ENCODE data around the gene EPHB2. TPM values are rescaled to one million over a fixed set of nuclear protein-coding genes. Genes with fewer than 3 reads are reported as not detected.

The EPHB2 gene
- total and polyA plus RNA-seq, 2 of the 13 experiments (the other 11 are each of a cell fraction or from before 2014, with no cell fraction given): 0.03 to 0.11 TPM

DNA sequence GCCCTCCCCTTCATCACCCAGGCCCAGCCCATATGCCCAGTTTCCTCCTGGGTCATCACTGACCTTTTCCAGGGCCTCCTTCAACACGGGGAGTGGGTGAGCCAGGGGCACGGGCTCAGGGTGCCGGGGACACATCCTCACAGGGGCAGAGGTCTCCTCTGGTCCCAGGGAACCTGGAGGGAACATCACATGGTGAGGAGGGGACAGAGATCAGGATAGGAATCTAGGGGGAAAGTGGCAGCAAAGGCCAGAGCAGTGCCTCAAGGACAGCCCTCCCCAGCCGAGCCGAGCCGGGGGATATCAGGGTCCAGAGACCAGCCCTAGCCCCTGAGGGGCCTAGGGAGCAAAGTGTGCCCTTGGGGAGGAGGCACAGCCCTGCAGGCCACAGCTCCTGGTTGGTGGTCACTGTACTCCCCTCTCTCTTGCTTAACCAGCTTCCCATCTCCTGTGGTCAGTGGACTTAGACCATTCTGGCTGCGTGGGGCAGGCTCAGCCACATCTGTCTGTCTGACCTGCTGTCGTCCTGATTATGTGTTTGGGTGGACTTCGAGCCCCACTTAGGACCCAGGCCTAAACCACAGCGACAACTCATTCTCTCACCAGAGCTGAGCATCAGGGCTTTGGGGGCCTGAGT lies 252.5 kb downstream of the EPHB2 start (continued):
- no peak for TF ChIP-seq MLLT10 (CRISPR knock-in tag; IDR thresholded peaks at IDR 0.05)
- TF ChIP-seq CEBPG (CRISPR knock-in tag; IDR thresholded peaks at IDR 0.05): peak; percentile 79
- peak in 1 of 2 experiments; percentile 61; a peak in 1 of 4 replicates for TF ChIP-seq KLF16 (CRISPR knock-in tag; IDR thresholded peaks at IDR 0.05)
- no peak for TF ChIP-seq ZNF839 (CRISPR knock-in tag; IDR thresholded peaks at IDR 0.05; ENCODE audit: borderline replicate concordance)
- peak; percentile 46; the same call in 1 of the 2 replicates for TF ChIP-seq ZNF747 (CRISPR knock-in tag; IDR thresholded peaks at IDR 0.05; ENCODE audit: borderline replicate concordance)
- TF ChIP-seq ZNF841 (CRISPR knock-in tag; IDR thresholded peaks at IDR 0.05; ENCODE audit: borderline replicate concordance): no peak
- TF ChIP-seq, protein P1, sequence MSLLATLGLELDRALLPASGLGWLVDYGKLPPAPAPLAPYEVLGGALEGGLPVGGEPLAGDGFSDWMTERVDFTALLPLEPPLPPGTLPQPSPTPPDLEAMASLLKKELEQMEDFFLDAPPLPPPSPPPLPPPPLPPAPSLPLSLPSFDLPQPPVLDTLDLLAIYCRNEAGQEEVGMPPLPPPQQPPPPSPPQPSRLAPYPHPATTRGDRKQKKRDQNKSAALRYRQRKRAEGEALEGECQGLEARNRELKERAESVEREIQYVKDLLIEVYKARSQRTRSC (CRISPR knock-in tag; IDR thresholded peaks at IDR 0.05; ENCODE audit: low read depth): no peak
- TF ChIP-seq, protein P2, sequence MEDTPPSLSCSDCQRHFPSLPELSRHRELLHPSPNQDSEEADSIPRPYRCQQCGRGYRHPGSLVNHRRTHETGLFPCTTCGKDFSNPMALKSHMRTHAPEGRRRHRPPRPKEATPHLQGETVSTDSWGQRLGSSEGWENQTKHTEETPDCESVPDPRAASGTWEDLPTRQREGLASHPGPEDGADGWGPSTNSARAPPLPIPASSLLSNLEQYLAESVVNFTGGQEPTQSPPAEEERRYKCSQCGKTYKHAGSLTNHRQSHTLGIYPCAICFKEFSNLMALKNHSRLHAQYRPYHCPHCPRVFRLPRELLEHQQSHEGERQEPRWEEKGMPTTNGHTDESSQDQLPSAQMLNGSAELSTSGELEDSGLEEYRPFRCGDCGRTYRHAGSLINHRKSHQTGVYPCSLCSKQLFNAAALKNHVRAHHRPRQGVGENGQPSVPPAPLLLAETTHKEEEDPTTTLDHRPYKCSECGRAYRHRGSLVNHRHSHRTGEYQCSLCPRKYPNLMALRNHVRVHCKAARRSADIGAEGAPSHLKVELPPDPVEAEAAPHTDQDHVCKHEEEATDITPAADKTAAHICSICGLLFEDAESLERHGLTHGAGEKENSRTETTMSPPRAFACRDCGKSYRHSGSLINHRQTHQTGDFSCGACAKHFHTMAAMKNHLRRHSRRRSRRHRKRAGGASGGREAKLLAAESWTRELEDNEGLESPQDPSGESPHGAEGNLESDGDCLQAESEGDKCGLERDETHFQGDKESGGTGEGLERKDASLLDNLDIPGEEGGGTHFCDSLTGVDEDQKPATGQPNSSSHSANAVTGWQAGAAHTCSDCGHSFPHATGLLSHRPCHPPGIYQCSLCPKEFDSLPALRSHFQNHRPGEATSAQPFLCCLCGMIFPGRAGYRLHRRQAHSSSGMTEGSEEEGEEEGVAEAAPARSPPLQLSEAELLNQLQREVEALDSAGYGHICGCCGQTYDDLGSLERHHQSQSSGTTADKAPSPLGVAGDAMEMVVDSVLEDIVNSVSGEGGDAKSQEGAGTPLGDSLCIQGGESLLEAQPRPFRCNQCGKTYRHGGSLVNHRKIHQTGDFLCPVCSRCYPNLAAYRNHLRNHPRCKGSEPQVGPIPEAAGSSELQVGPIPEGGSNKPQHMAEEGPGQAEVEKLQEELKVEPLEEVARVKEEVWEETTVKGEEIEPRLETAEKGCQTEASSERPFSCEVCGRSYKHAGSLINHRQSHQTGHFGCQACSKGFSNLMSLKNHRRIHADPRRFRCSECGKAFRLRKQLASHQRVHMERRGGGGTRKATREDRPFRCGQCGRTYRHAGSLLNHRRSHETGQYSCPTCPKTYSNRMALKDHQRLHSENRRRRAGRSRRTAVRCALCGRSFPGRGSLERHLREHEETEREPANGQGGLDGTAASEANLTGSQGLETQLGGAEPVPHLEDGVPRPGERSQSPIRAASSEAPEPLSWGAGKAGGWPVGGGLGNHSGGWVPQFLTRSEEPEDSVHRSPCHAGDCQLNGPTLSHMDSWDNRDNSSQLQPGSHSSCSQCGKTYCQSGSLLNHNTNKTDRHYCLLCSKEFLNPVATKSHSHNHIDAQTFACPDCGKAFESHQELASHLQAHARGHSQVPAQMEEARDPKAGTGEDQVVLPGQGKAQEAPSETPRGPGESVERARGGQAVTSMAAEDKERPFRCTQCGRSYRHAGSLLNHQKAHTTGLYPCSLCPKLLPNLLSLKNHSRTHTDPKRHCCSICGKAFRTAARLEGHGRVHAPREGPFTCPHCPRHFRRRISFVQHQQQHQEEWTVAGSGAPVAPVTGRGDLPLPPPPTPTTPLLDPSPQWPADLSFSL (CRISPR knock-in tag; IDR thresholded peaks at IDR 0.05): no peak
- TF ChIP-seq ZNF589 (CRISPR knock-in tag; conservative IDR thresholded peaks at IDR 0.05): no peak
- peak; percentile 46; the same call in 1 of the 2 replicates for TF ChIP-seq SNAI1 (CRISPR knock-in tag; IDR thresholded peaks at IDR 0.05; ENCODE audit: borderline replicate concordance)
- TF ChIP-seq, protein P3, sequence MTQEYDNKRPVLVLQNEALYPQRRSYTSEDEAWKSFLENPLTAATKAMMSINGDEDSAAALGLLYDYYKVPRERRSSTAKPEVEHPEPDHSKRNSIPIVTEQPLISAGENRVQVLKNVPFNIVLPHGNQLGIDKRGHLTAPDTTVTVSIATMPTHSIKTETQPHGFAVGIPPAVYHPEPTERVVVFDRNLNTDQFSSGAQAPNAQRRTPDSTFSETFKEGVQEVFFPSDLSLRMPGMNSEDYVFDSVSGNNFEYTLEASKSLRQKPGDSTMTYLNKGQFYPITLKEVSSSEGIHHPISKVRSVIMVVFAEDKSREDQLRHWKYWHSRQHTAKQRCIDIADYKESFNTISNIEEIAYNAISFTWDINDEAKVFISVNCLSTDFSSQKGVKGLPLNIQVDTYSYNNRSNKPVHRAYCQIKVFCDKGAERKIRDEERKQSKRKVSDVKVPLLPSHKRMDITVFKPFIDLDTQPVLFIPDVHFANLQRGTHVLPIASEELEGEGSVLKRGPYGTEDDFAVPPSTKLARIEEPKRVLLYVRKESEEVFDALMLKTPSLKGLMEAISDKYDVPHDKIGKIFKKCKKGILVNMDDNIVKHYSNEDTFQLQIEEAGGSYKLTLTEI (CRISPR knock-in tag; conservative IDR thresholded peaks at IDR 0.05): no peak
- TF ChIP-seq, protein P4, sequence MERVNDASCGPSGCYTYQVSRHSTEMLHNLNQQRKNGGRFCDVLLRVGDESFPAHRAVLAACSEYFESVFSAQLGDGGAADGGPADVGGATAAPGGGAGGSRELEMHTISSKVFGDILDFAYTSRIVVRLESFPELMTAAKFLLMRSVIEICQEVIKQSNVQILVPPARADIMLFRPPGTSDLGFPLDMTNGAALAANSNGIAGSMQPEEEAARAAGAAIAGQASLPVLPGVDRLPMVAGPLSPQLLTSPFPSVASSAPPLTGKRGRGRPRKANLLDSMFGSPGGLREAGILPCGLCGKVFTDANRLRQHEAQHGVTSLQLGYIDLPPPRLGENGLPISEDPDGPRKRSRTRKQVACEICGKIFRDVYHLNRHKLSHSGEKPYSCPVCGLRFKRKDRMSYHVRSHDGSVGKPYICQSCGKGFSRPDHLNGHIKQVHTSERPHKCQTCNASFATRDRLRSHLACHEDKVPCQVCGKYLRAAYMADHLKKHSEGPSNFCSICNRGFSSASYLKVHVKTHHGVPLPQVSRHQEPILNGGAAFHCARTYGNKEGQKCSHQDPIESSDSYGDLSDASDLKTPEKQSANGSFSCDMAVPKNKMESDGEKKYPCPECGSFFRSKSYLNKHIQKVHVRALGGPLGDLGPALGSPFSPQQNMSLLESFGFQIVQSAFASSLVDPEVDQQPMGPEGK (CRISPR knock-in tag; IDR thresholded peaks at IDR 0.05): peak; percentile 87
- TF ChIP-seq ZFAT (CRISPR knock-in tag; conservative IDR thresholded peaks at IDR 0.05): no peak
- no peak for TF ChIP-seq ARNT2 (CRISPR knock-in tag; IDR thresholded peaks at IDR 0.05; ENCODE audit: low read depth)
- no peak for TF ChIP-seq ZNF781 (CRISPR knock-in tag; IDR thresholded peaks at IDR 0.05; ENCODE audit: borderline replicate concordance, not compliant biosample characterization)
- TF ChIP-seq ZNF775 (CRISPR knock-in tag; IDR thresholded peaks at IDR 0.05; ENCODE audit: borderline replicate concordance): no peak
- 0 out of 2 replicates have a peak, but pooled peaks have one; percentile 28 for TF ChIP-seq ZNF460 (CRISPR knock-in tag; IDR thresholded peaks at IDR 0.05; ENCODE audit: borderline replicate concordance)
- TF ChIP-seq FOSL2 (CRISPR knock-in tag; IDR thresholded peaks at IDR 0.05): no peak
- no peak for TF ChIP-seq TAF1 (CRISPR knock-in tag; IDR thresholded peaks at IDR 0.05)

Data from HepG2 (cell line).